GM18867 (cell line): ENCODE results near the gene WIPF1.

Source experiments
- ATAC-seq: cut with Tn5 transposase; IDR thresholded peaks from one replicate; pipeline ENCODE4 v1.9.1; 2021; ENCODE audit warnings: mild to moderate bottlenecking, moderate library complexity; ENCODE audit not compliant: unreplicated experiment

Gene WIPF1

GRCh38 chr2:174623106-174623637 is 25.6 kb upstream of the WIPF1 start:
- ATAC-seq = no peak

- no peak for ATAC-seq
Measured at GRCh38 chr2:174621323-174621722, 23.7 kb upstream of the WIPF1 start.

GRCh38 chr2:174618179-174618578 is 20.6 kb upstream of the WIPF1 start:
- no peak for ATAC-seq

GRCh38 chr2:174617718-174618117 is 20.1 kb upstream of the WIPF1 start:
- no peak for ATAC-seq

- ATAC-seq = no peak
Measured at GRCh38 chr2:174617120-174617519, 19.5 kb upstream of the WIPF1 start.

DNA sequence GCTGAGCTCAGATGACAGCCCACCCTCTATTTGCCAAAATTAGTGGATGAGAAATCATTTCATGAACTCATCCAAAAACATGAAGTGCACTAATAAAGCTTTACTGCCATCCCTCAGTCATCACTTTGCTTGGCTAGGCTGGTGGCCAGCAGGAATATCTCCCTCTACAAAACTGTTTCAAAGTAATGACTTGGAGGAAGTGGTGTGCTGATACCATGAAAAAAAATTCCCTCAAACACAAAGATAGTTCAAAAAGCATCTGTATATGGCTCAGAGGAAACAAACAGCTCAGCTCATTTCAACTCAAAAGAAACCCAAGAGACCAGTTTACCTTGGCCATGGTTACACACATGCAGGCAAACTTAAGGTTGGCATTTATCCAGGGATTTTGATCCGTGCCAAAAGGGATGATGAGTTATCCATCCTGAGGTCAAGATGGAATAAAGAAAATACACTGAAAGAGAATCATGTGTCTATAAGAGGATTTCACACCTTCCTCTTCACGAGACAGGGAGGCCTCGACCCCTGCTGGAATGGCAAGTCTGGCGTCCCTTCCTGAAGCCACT is 18.4 kb upstream of the WIPF1 start:
- ATAC-seq = no peak

DNA sequence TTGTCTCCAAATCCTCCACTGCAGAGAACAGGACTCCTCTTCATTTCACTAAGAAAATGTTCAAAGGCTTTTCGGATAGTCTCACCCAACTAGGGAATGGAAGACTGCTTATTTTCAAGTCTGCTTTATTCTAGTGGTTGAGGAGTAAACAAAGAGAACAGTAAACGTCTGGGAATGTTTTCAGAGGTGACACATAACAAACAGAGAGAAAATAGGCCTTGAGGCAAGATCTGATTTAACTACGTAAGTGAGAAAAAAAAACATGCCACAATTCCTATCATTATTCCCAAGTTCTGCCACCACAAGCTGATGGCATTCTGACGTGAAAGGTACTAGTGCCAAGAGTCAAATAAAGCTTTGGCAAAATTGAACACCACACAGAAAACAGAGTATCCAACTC is 16.7 kb upstream of the WIPF1 start:
- ATAC-seq = no peak

DNA sequence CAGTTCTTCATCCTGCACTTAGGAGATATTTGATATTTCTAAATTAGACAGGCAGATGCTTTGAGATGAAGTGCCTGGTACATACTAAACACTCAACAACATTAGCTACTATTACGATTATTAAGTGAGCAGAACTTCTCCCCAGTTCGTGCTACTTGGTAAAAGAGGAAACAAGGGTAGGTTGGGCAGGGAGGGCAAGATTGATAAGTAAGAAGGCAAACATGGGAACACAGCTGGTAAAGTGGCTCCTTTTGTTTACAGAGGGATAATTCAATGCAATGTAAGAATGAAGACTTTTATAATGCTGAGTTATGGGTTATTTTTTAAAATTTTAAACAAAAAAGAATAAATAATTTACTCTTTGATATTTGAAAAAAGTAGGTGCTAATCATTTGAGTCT is 15.9 kb upstream of the WIPF1 start:
- no peak for ATAC-seq

GRCh38 chr2:174612970-174613369 is 15.4 kb upstream of the WIPF1 start:
- ATAC-seq = no peak

GRCh38 chr2:174611854-174612253 is 14.2 kb upstream of the WIPF1 start:
- ATAC-seq = no peak

DNA sequence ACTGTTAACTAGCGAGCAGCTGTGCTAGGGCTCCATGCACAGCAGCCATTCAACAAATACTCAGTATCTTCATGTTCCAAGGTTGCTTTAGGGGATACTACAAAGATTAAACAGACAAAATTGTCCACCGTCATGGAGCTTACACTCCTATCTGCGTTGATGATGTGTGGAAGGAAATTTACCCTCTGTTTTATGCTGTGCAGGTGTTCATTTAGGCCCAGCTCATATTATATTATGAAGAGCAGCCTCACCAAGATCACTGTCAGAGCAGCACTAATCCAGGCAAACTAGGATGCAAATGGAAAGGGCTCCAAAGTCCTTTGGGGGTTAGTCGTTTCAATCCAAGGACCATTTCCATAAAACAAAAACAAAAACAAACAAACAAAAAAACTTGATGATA is 13.4 kb upstream of the WIPF1 start:
- no peak for ATAC-seq

GRCh38 chr2:174610243-174610995 is 12.8 kb upstream of the WIPF1 start:
- ATAC-seq = peak; percentile 35

DNA sequence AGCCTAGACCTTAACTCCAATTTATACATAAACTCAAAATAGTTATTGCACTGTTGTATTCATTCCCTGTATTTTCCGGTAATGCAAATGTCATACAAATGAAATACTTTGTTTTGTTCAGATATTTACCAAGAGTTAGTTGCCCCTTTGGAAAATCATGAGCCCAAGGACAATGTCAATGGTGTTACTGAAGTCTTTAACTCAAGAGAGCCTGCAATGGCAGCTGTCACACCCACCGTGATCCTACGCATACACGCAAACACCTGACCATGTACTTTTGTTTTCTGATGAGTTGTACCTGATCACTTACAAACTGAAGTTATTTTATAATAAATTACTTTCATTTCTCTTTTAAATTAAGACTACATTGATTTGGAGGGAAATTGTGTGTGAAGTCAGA is 11.7 kb upstream of the WIPF1 start:
- no peak for ATAC-seq

- ATAC-seq = peak; percentile 33
Measured at GRCh38 chr2:174608866-174609214, 11.2 kb upstream of the WIPF1 start.

- peak; percentile 66 for ATAC-seq
Measured at GRCh38 chr2:174607989-174608865, 10.6 kb upstream of the WIPF1 start.

DNA sequence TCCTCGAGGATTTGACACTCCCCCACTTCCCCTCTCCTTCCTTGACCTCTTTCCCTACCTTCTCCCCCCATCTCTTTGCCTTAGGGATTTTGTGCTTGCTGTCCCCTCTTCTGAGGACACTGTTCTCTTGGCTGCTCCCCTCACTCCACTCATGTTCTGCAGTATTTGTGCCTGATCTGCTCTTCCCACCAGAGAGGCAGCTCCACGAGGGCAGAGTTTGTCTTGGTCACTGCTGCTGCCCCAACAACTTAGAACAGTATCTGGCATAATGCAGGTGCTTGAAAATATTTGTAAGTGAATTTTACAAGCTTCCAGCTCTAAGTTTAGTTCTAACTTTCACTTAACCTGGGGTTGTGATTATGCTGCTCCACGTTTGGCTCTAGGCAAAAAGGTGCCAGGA is 10.0 kb upstream of the WIPF1 start:
- ATAC-seq = no peak

- peak; percentile 58 for ATAC-seq
Measured at GRCh38 chr2:174606336-174606735, 8.7 kb upstream of the WIPF1 start.

DNA sequence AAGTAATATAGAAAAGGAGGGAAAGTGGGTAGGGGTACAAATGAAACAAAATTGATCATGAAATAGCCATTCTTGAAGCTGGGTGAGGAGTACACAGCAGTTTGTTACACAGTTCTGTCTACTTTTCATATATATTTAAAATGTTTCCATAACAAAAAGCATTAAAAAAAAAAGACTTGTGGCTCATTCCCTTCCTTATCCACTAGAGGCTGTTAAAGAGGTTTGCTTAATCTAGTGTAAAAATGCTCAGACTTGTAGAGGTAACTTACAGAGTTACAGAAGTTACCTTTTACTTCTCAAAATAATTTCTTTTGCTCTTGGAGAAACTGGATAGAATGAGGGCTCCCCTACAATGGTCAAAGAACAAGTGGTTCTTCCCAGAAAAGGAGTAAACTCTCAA is 8.1 kb upstream of the WIPF1 start:
- ATAC-seq = no peak

DNA sequence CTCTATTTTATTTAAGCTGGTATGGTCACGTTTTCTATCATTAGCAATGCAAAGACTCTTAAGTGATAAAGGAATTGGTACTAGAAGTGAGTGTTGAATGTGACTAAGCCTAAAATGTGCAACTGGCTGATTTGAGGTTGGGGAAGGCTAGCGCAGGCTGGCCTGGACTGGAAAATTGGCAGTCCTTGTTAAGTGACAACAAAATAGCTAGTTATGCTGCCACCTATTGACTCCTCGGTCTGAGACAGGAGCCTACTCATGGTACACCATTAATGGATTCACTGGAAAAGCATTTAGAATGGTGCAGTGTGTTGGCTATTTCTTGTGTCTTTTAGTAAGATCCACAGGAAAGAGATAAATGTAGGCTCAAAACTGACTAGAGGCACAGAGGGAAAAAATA is 5.7 kb upstream of the WIPF1 start:
- peak; percentile 38 for ATAC-seq

GRCh38 chr2:174602745-174603144 is 5.1 kb upstream of the WIPF1 start:
- ATAC-seq = no peak

DNA sequence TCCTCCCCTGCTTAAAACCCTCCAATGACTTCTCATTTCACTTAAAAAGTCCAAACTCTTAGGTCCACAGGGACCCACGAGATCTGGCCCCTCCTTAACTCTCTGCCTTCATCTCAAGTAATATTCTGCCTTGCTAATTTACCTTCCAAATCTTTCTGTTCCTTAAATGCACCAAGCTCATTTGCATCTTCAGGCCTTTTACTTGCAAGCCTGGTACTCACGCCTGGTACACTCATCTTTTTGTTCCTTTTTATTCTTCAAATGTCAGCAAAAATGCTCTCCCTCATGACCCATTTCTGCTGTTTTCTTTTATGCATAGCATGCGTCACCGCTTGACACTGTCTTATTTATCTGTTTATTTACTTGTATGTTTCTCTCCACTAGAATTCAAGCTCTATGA is 2.7 kb upstream of the WIPF1 start:
- ATAC-seq = peak; percentile 51
